Measurements from ENCODE around the gene ZKSCAN4.

ZKSCAN4 gene

DNA sequence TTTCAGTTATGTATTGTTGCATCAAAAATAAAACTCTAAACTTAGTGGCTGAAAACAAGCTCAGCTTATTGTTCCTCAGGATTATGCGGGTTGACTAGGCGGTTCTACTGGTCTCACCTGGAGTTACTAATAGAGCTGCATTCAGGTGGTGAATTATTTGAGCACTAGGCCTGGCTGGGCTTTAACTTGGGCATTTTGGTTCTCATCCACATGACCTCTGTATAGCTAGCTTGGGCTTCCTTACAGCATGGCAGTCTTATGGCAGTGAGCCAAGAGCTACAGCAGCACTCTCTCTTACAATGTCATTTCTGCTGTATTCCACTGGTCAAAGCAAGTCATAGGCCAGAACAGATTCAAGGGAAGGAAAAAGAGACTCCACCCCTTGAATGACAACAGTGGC lies 30.9 kb upstream of the ZKSCAN4 start:
- no peak for TF ChIP-seq SUZ12 (IDR thresholded peaks at IDR 0.05)
- no peak for TF ChIP-seq NFRKB (IDR thresholded peaks at IDR 0.05)
- TF ChIP-seq SP1 (IDR thresholded peaks at IDR 0.05): no peak
- TF ChIP-seq L3MBTL2 (conservative IDR thresholded peaks at IDR 0.05): no peak
- TF ChIP-seq TARDBP (IDR thresholded peaks at IDR 0.05): no peak
- no peak for TF ChIP-seq FOXK2 (IDR thresholded peaks at IDR 0.05)
- no peak for TF ChIP-seq LEF1 (IDR thresholded peaks at IDR 0.05; ENCODE audit: borderline replicate concordance)
- no peak for TF ChIP-seq ELF4 (IDR thresholded peaks at IDR 0.05)
- TF ChIP-seq FOXA1 (IDR thresholded peaks at IDR 0.05): no peak
- TF ChIP-seq CTBP1 (IDR thresholded peaks at IDR 0.05; ENCODE audit: borderline replicate concordance): no peak
- TF ChIP-seq ARNT (IDR thresholded peaks at IDR 0.05): no peak
- TF ChIP-seq, protein P1, sequence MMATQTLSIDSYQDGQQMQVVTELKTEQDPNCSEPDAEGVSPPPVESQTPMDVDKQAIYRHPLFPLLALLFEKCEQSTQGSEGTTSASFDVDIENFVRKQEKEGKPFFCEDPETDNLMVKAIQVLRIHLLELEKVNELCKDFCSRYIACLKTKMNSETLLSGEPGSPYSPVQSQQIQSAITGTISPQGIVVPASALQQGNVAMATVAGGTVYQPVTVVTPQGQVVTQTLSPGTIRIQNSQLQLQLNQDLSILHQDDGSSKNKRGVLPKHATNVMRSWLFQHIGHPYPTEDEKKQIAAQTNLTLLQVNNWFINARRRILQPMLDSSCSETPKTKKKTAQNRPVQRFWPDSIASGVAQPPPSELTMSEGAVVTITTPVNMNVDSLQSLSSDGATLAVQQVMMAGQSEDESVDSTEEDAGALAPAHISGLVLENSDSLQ (IDR thresholded peaks at IDR 0.05): no peak
- no peak for TF ChIP-seq FOXM1 (IDR thresholded peaks at IDR 0.05; ENCODE audit: borderline replicate concordance)
- no peak for TF ChIP-seq BHLHE40 (IDR thresholded peaks at IDR 0.05; ENCODE audit: borderline replicate concordance)
- TF ChIP-seq ZNF384 (IDR thresholded peaks at IDR 0.05): no peak
- no peak for TF ChIP-seq HDGF (IDR thresholded peaks at IDR 0.05; ENCODE audit: borderline replicate concordance)
- ChIA-PET POLR2A (interaction anchor here (0.7 to 1.8 kb wide), 7 partner anchors 15 to 390 kb away, joined by 3 to 10 read pairs (median 3); partner anchors contain the start of genes ZKSCAN4, ZSCAN26 and ZSCAN31), CTCF (interaction anchor here (0.6 kb wide), 1 partner anchor 55 kb away, joined by 3 read pairs; no protein-coding TSS in a partner anchor)
- DNase-seq (ENCODE audit: extremely low spot score): no peak

DNA sequence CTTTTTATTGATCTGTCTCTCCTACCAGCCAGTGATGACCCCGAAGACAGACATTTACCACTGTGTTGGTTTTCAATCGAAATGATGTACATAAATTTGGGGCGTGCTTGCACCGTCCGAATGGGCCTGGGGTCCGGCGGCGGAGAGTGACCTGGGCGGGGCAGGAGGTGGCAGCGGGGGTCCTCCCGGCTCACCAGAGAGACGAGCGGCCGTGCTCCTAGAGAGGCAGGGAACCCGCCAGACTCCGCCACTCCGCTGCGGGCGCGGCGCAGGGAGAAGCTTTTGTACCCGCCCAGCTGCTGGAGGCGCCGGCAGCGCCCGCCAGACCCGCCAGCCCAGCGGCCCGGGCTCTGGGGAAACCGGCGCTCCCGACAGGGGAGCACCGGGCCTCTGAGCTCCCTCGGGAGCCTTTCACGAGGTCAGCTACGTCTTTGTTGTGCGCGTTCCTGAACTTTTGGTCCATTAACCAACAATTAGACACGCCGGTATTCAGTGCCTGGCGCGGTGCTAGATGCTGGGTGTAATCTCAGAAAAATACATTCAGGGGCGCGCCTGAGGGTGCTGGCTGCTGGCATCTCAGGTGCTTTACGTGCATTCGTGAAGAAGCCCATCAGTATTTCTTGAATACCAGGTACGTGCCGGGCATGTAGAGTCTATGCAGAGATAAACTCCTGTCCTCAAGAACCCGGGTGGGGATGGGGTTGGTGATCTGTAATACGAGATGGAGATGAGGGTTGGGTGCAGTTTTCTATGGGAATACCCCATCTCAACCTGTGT lies 29.4 kb upstream of the ZKSCAN4 start, which contains the start of gene PGBD1:
Gene PGBD1 (plus strand): TSS at position 285 of the 777 bp plus-strand sequence. CDS start 2,242 bp downstream, outside the sequence.
- TF ChIP-seq, protein P1 (IDR thresholded peaks at IDR 0.05): no peak
- peak; percentile 26 for TF ChIP-seq L3MBTL2 (conservative IDR thresholded peaks at IDR 0.05)
- ChIA-PET POLR2A (interaction anchor here (0.9 to 4.1 kb wide), 13 partner anchors 14 to 145 kb away, joined by 3 to 26 read pairs (median 4); partner anchors contain the start of genes ZKSCAN3, ZKSCAN4, ZKSCAN8 and ZSCAN26), CTCF (interaction anchor here (1.7 kb wide), 1 partner anchor 15 kb away, joined by 5 read pairs; the partner anchor contains the start of gene ZSCAN26)
- peak; percentile 87 for DNase-seq (ENCODE audit: extremely low spot score)

DNA sequence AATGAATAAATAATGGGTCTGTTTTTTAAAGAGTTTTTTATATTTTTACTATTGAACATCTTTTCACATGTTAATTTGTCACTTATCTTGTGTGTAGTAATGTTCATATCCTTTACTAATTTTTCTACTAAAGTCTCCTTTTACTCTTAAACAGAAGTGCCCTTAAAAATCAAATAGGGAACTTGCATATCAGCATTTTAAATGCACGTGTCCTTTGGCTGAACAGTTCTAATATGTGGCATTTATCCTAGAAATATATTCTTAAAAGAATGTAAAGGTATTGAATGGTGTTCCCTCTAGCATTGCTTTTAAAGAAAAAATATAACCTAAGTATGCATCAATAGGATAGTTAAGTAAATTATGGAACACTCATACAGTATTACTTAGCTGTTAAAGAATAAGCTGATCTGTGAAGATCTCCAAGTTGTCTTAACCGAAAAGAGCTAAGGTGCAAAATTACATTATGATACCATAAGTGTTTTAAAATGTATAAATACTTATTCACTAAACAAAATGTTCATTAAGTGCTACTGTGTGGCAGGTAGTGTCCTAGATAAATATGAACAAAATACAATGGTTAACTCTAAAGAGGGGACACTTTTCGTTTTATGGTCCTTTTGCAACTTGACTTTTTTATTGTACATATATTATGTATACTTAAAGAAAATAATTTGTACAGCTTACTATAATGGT lies 28.7 kb upstream of the ZKSCAN4 start:
- ChIA-PET CTCF (interaction anchor here (1.7 kb wide), 1 partner anchor 14 kb away, joined by 5 read pairs; the partner anchor contains the start of gene ZSCAN26), POLR2A (interaction anchor here (0.9 to 4.1 kb wide), 13 partner anchors 13 to 144 kb away, joined by 3 to 26 read pairs (median 4); partner anchors contain the start of genes ZKSCAN3, ZKSCAN4, ZKSCAN8 and ZSCAN26)
- TF ChIP-seq L3MBTL2 (conservative IDR thresholded peaks at IDR 0.05) (no peak), BHLHE40 (IDR thresholded peaks at IDR 0.05; ENCODE audit: borderline replicate concordance) (no peak), ARNT (IDR thresholded peaks at IDR 0.05) (no peak), TARDBP (IDR thresholded peaks at IDR 0.05) (no peak), ELF4 (IDR thresholded peaks at IDR 0.05) (no peak), CTBP1 (IDR thresholded peaks at IDR 0.05; ENCODE audit: borderline replicate concordance) (no peak), LEF1 (IDR thresholded peaks at IDR 0.05; ENCODE audit: borderline replicate concordance) (no peak), ZNF384 (IDR thresholded peaks at IDR 0.05) (no peak), FOXM1 (IDR thresholded peaks at IDR 0.05; ENCODE audit: borderline replicate concordance) (no peak), FOXA1 (IDR thresholded peaks at IDR 0.05) (no peak)
- no peak for DNase-seq (ENCODE audit: extremely low spot score)

DNA sequence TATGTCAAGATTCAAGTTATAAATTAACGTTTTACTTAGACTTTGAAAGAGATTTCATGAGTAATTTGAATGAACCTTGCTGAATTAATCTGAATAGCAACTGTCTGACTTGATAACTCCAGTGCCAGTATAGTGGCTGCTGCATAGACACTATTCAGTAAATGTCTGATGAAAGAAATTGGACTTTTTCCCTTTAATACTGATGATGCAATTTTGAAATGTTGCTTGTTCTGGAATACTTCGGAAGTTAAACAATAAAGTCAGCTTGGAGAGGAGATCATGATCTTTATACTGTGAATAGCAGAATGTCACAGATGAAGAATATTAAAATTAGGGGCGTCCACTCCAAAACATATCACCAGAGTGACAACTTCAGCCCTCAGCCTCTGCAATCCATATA lies 25.7 kb upstream of the ZKSCAN4 start:
- TF ChIP-seq CTBP1 (IDR thresholded peaks at IDR 0.05; ENCODE audit: borderline replicate concordance): no peak
- TF ChIP-seq TARDBP (IDR thresholded peaks at IDR 0.05): no peak
- TF ChIP-seq ARNT (IDR thresholded peaks at IDR 0.05): no peak
- TF ChIP-seq, protein P1 (IDR thresholded peaks at IDR 0.05): no peak
- TF ChIP-seq HDGF (IDR thresholded peaks at IDR 0.05; ENCODE audit: borderline replicate concordance): no peak
- no peak for TF ChIP-seq FOXA1 (IDR thresholded peaks at IDR 0.05)
- TF ChIP-seq SP1 (IDR thresholded peaks at IDR 0.05): no peak
- TF ChIP-seq FOXM1 (IDR thresholded peaks at IDR 0.05; ENCODE audit: borderline replicate concordance): no peak
- TF ChIP-seq NFRKB (IDR thresholded peaks at IDR 0.05): no peak
- no peak for TF ChIP-seq L3MBTL2 (conservative IDR thresholded peaks at IDR 0.05)
- no peak for TF ChIP-seq ZNF384 (IDR thresholded peaks at IDR 0.05)
- TF ChIP-seq FOXK2 (IDR thresholded peaks at IDR 0.05): no peak
- TF ChIP-seq SUZ12 (IDR thresholded peaks at IDR 0.05): no peak
- POLR2A ChIA-PET: interaction anchor here (1.6 to 4.1 kb wide), 2 partner anchors 10 to 26 kb away, joined by 5 to 26 read pairs; partner anchors contain the start of genes ZKSCAN4 and ZSCAN26
- no peak for DNase-seq (ENCODE audit: extremely low spot score)
- CTCF ChIA-PET: no interaction called here

DNA sequence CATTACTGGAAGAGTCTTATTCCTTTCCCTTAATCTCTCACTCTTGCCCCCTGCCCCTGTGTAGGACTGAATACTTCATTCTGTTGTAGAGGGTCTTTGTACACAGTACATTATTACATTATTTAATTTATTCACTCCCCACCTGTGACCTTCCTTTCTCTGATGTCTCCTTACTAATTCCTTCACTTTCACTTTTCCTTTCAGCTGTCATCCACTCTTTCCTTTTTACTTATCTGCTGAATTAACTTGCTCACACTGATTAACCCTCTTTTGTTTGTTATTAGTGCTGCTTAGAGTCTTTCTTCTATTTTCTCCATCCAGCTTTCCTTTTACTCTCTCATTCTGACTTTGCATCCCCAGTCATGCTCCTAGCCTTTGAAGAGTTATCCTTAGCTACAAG lies 22.8 kb upstream of the ZKSCAN4 start:
- ChIA-PET POLR2A (interaction anchor here (0.9 to 1.3 kb wide), 2 partner anchors 8 to 133 kb away, joined by 3 to 8 read pairs; partner anchors contain the start of genes ZKSCAN8 and ZSCAN26), CTCF (no interaction called here)
- TF ChIP-seq FOXA1 (IDR thresholded peaks at IDR 0.05) (no peak), TARDBP (IDR thresholded peaks at IDR 0.05) (no peak), LEF1 (IDR thresholded peaks at IDR 0.05; ENCODE audit: borderline replicate concordance) (no peak), NFRKB (IDR thresholded peaks at IDR 0.05) (no peak), ARNT (IDR thresholded peaks at IDR 0.05) (no peak), SUZ12 (IDR thresholded peaks at IDR 0.05) (no peak), CTBP1 (IDR thresholded peaks at IDR 0.05; ENCODE audit: borderline replicate concordance) (no peak), ZNF384 (IDR thresholded peaks at IDR 0.05) (no peak), FOXM1 (IDR thresholded peaks at IDR 0.05; ENCODE audit: borderline replicate concordance) (no peak), SP1 (IDR thresholded peaks at IDR 0.05) (no peak), HDGF (IDR thresholded peaks at IDR 0.05; ENCODE audit: borderline replicate concordance) (no peak), FOXK2 (IDR thresholded peaks at IDR 0.05) (no peak), ELF4 (IDR thresholded peaks at IDR 0.05) (no peak), L3MBTL2 (conservative IDR thresholded peaks at IDR 0.05) (no peak), BHLHE40 (IDR thresholded peaks at IDR 0.05; ENCODE audit: borderline replicate concordance) (no peak)
- TF ChIP-seq, protein P1 (IDR thresholded peaks at IDR 0.05): no peak
- no peak for DNase-seq (ENCODE audit: extremely low spot score)

Data from HEK293T (cell line).